GM12873 (cell line): ENCODE measurements around the gene POLR2I.

Experiments used
- TF ChIP-seq, protein P1 (sequence below): IDR thresholded peaks from 2 replicates; pipeline ENCODE4 v1.5.1; 2012; ENCODE audit warnings: low read depth, mild to moderate bottlenecking, moderate library complexity, low read length, control low read depth; ENCODE audit not compliant: insufficient read depth; ENCODE audit errors: missing control alignments

POLR2I gene

DNA sequence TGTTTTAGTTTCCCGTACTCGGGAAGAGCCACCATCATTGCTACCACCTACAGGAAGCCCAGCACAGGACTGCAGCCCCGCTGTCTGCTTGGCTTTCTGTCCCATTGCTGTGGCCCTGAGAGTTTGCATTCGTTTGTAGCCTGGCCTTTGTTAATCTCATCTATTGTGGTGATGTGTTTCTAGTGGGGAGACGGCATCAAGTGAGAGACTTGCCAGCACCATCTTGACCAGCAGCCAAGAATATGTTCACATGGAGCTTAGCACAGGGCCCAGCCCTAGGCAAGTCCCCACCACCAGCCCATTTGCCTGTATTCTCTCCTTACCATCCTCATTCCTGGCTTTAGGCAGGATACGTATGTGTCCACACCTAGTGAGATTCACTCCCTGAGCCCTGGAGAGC lies 21.0 kb downstream of the POLR2I start:
- TF ChIP-seq, protein P1, sequence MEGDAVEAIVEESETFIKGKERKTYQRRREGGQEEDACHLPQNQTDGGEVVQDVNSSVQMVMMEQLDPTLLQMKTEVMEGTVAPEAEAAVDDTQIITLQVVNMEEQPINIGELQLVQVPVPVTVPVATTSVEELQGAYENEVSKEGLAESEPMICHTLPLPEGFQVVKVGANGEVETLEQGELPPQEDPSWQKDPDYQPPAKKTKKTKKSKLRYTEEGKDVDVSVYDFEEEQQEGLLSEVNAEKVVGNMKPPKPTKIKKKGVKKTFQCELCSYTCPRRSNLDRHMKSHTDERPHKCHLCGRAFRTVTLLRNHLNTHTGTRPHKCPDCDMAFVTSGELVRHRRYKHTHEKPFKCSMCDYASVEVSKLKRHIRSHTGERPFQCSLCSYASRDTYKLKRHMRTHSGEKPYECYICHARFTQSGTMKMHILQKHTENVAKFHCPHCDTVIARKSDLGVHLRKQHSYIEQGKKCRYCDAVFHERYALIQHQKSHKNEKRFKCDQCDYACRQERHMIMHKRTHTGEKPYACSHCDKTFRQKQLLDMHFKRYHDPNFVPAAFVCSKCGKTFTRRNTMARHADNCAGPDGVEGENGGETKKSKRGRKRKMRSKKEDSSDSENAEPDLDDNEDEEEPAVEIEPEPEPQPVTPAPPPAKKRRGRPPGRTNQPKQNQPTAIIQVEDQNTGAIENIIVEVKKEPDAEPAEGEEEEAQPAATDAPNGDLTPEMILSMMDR = no peak

DNA sequence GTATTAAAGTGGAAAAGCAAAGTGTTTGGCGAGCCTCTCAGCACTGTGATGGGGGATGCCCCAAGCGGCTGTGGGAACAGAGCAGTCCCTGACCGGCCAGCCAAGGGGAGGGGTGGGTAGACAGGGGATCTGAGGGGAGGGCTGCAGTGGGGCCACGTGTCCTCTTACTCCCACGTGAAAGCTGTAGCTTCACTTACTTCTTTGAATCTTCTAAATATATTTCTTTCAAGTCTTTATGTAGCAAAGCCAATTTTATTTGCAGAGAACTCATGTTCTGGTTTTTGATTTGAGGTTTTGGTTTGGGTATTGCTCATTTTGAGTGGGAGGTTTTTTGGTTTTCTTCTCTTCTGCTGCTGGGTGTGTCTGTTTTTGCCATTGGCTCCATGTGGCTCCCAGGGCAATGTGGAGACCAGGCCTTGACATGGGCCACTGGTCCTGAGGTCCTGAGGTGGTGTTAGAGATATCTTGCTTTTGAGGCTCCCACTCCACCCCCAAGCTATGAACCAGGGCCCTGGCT lies 21.5 kb downstream of the POLR2I start:
- TF ChIP-seq, protein P1 = no peak

DNA sequence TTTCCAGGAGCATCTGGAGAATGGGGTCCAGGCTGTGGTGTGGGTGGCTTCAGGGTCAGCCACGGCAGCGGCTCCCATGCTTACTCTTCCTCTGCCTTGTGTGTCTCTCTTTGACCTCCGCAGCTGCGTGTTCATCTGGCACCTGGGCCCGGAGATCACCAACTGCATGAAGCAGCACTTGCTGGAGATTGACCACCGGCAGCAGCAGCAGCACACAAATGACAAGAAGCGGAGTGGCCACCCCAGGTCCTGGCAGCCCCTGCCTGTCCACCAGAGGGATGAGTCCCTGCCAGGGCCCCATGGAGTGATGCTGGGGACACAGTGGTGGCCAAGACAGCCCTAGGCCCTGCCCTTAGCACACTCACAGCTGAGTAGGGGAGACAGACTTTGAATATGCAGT lies 22.1 kb downstream of the POLR2I start:
- TF ChIP-seq, protein P1 = no peak

DNA sequence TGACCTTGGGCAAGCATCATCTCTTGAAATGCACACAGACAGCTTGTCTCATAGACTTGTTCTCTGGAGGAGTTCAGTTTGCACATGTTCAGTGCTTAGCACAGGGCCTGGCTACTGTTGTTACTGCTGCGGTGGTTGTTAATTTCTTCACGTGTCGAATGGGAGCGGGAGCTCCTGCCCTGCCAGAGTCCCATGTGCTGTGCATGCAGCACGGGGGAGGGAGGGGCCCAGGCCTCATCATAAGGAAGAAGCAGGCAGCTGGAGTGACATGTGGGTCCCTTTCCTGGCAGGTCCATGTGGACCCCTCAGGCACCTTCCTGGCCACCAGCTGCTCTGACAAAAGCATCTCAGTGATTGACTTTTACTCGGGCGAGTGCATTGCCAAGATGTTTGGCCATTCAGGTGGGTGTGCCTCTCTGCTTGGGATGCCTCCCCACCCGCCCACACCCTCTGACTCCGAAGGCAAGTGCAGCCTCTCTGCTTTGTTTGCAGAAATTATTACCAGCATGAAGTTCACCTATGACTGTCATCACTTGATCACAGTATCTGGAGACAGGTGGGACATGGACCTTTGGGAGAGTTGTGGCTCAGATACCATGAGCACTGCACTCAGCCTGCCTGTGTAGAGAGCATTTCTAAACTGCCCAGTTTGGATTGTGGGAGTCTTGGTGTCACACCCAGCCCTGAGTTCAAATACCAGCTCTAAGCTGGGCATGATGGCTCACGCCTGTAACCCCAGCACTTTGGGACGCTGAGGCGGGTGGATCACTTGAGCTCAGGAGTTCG lies 23.6 kb downstream of the POLR2I start:
- TF ChIP-seq, protein P1 = no peak

- TF ChIP-seq, protein P1 = no peak
These were observed 24.8 kb downstream of the POLR2I start for GRCh38 chr19:36089847-36090246.

- TF ChIP-seq, protein P1 = no peak
These were observed 28.3 kb downstream of the POLR2I start for GRCh38 chr19:36086326-36086725.

GRCh38 chr19:36084231-36085009 lies 30.3 kb downstream of the POLR2I start:
- TF ChIP-seq, protein P1 = no peak
